NB4 (cell line): ENCODE measurements around the gene SMC6.
A peak's percentile ranks its signal among the peaks of the same experiment; 100 is the strongest.

Experiments
- DNase-seq: peaks from one replicate; pipeline ENCODE4 v3.0.0; 2010; ENCODE audit warnings: low read depth
- H3K4me3 ChIP-seq: one replicate; pipeline ENCODE4 v1.5.1; 2011; ENCODE audit warnings: mild to moderate bottlenecking, low read depth, low read length, moderate library complexity
- CTCF ChIP-seq: IDR thresholded peaks from one replicate; pipeline ENCODE4 v1.5.1; 2012; ENCODE audit warnings: low read depth, low read length
- MAX ChIP-seq: IDR thresholded peaks from 2 replicates; pipeline ENCODE4 v1.6.1; 2011; ENCODE audit warnings: low read depth, low read length
- MYC ChIP-seq: IDR thresholded peaks from 2 replicates; pipeline ENCODE4 v1.6.1; 2011; ENCODE audit warnings: low read depth, low read length
- POLR2A ChIP-seq: IDR thresholded peaks from 2 replicates; pipeline ENCODE4 v1.6.1; 2011; ENCODE audit warnings: mild to moderate bottlenecking; ENCODE audit not compliant: insufficient read length; ENCODE audit errors: extremely low read depth

SMC6 gene

DNA sequence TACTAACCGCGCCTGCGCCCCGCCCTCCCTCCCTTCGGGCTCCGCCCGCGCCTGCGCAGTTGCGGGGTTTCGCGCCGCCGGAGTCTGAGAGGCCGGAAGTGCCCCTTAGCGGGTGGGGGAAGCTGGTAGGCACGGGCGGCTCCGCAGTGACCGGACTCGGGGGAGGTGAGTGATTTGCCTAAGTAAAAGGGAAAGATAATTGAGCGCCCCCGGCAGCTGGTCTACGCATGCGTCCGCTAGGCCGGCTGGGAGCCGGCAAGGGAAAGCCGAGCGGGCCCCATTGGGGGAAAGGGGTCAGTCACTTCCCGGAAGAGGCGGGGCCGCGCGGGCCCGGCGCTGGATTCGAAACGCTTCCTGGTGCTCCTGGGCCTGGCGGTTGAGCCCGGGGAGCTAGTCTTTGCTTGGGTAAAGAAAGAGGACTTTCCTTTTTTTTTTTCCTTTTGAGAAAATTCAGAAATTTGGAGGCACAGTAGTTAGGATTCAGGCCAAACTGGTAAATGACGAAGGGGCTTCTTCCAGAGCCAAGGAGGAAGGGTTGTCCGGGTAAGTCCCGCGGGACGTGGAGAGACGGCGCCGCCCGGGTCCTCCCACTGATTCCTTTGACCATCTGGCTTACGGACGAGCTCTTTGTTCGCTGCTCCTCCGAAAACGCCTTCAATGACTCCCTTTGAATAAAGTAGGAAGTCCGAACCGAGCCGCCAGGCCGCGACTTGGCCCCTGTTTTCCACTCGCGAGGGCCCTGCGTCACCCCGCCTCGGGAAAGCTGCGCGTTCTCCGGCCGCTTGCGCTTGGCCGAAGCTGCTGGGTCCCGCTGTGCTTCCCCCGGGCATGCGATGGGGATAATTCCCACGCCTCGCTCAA lies at the start of gene SMC6, which contains the start of gene GEN1:
SMC6 (minus strand) TSS at position 8 of the 861 bp plus-strand sequence. CDS start 7,864 bp downstream, outside the sequence.
GEN1 (plus strand) TSS at position 336 of the 861 bp plus-strand sequence. CDS start 5,806 bp downstream, outside the sequence.
- H3K4me3 ChIP-seq: peak within 1 kb of the TSS; percentile 84
- peak; percentile 97 for DNase-seq
- TF ChIP-seq POLR2A (peak; percentile 28), MYC (no peak), MAX (no peak), CTCF (no peak)

- no peak for TF ChIP-seq POLR2A
- TF ChIP-seq CTCF: no peak
- TF ChIP-seq MAX: no peak
- H3K4me3 ChIP-seq: no peak overlapping the region
- no peak for DNase-seq
These were observed 47.3 kb upstream of the SMC6 start for GRCh38 chr2:17800693-17801458.

GRCh38 chr2:17800219-17800618 lies 46.6 kb upstream of the SMC6 start:
- DNase-seq: no peak
- no peak overlapping the region for H3K4me3 ChIP-seq
- no peak for TF ChIP-seq POLR2A
- TF ChIP-seq MAX: no peak
- TF ChIP-seq CTCF: no peak
- no peak for TF ChIP-seq MYC

- TF ChIP-seq POLR2A (no peak), MAX (no peak), CTCF (no peak), MYC (no peak)
- no peak overlapping the region for H3K4me3 ChIP-seq
These were observed 45.9 kb upstream of the SMC6 start for GRCh38 chr2:17799301-17800120.

DNA sequence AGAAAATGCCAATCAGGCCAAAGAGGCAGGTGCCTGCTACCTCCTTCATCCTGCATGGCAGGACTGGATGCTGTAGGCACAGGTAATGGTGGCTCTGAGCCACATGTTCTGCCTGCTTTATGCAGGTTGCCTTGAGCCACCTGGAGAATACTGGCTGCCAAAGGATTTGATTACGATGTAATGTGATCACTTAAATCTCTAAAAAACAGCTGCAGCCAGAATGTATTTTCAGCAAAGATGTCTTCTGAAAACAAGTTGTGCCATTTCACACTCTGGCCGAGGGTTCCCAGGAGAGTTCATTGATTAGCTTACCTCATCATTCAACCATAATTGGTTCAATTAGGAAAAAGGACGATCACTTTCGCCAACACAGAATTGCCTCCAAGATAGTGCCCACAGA lies 44.7 kb upstream of the SMC6 start:
- no peak overlapping the region for H3K4me3 ChIP-seq
- TF ChIP-seq MYC (no peak), POLR2A (no peak), MAX (no peak), CTCF (no peak)
- DNase-seq: no peak

More at GRCh38 chr2:17799301-17800120, 45.9 kb upstream of the SMC6 start:
- no peak for DNase-seq
